ENCODE data around the gene OGDHL.

OGDHL gene

GRCh38 chr10:49736564-49737113 is 25.5 kb downstream of the OGDHL start:
- Histone ChIP-seq H3K27ac (ENCODE audit: low read length) (no peak overlapping the region), H3K9me3 (ENCODE audit: insufficient read depth, low read length) (no peaks in the 10 kb centered on the region), H3K4me1 (ENCODE audit: low read length) (no peaks in the 10 kb centered on the region), H3K4me2 (ENCODE audit: low read length) (no peak overlapping the region), H3K79me2 (ENCODE audit: low read length) (no peaks in the 10 kb centered on the region), H3K27me3 (ENCODE audit: low read depth, low read length) (no peaks in the 10 kb centered on the region), H4K20me1 (ENCODE audit: insufficient read depth, low read length) (no peaks in the 10 kb centered on the region), H3K36me3 (replicated peaks; ENCODE audit: low read depth, low read length) (no peaks in the 10 kb centered on the region), H2AFZ (ENCODE audit: low read depth, low read length) (no peak overlapping the region), H3K9ac (ENCODE audit: low read length) (no peak overlapping the region), H3K4me3 (ENCODE audit: low read length) (no peak overlapping the region)
- TF ChIP-seq CTCF (IDR thresholded peaks at IDR 0.05; ENCODE audit: low read depth, low read length) (no peak), EZH2phosphoT487 (IDR thresholded peaks at IDR 0.05; ENCODE audit: low read depth) (no peak)

GRCh38 chr10:49735848-49736563 is 26.1 kb downstream of the OGDHL start:
- H3K4me2 ChIP-seq (ENCODE audit: low read length): no peak overlapping the region
- H4K20me1 ChIP-seq (ENCODE audit: insufficient read depth, low read length): no peaks in the 10 kb centered on the region
- H3K9me3 ChIP-seq (ENCODE audit: insufficient read depth, low read length): no peaks in the 10 kb centered on the region
- H3K36me3 ChIP-seq (replicated peaks; ENCODE audit: low read depth, low read length): no peaks in the 10 kb centered on the region
- TF ChIP-seq CTCF (IDR thresholded peaks at IDR 0.05; ENCODE audit: low read depth, low read length): no peak
- no peaks in the 10 kb centered on the region for H3K79me2 ChIP-seq (ENCODE audit: low read length)
- no peaks in the 10 kb centered on the region for H3K4me1 ChIP-seq (ENCODE audit: low read length)
- H3K27me3 ChIP-seq (ENCODE audit: low read depth, low read length): no peaks in the 10 kb centered on the region
- H3K4me3 ChIP-seq (ENCODE audit: low read length): no peak overlapping the region
- H3K27ac ChIP-seq (ENCODE audit: low read length): no peak overlapping the region
- no peak overlapping the region for H3K9ac ChIP-seq (ENCODE audit: low read length)
- no peak overlapping the region for H2AFZ ChIP-seq (ENCODE audit: low read depth, low read length)

GRCh38 chr10:49735161-49735560 is 27.0 kb downstream of the OGDHL start:
- H3K36me3 ChIP-seq (replicated peaks; ENCODE audit: low read depth, low read length): no peaks in the 10 kb centered on the region
- TF ChIP-seq EZH2phosphoT487 (IDR thresholded peaks at IDR 0.05; ENCODE audit: low read depth) (no peak), CTCF (IDR thresholded peaks at IDR 0.05; ENCODE audit: low read depth, low read length) (no peak)
- no peak overlapping the region for H3K9ac ChIP-seq (ENCODE audit: low read length)
- H3K9me3 ChIP-seq (ENCODE audit: insufficient read depth, low read length): no peaks in the 10 kb centered on the region
- no peak overlapping the region for H3K27ac ChIP-seq (ENCODE audit: low read length)
- H4K20me1 ChIP-seq (ENCODE audit: insufficient read depth, low read length): no peaks in the 10 kb centered on the region
- H3K4me2 ChIP-seq (ENCODE audit: low read length): no peak overlapping the region
- H3K79me2 ChIP-seq (ENCODE audit: low read length): no peaks in the 10 kb centered on the region
- H2AFZ ChIP-seq (ENCODE audit: low read depth, low read length): no peak overlapping the region
- H3K4me1 ChIP-seq (ENCODE audit: low read length): no peaks in the 10 kb centered on the region
- H3K27me3 ChIP-seq (ENCODE audit: low read depth, low read length): no peaks in the 10 kb centered on the region
- H3K4me3 ChIP-seq (ENCODE audit: low read length): no peak overlapping the region

- Histone ChIP-seq H3K4me3 (ENCODE audit: low read length) (no peak overlapping the region), H3K36me3 (replicated peaks; ENCODE audit: low read depth, low read length) (no peaks in the 10 kb centered on the region), H3K27ac (ENCODE audit: low read length) (no peak overlapping the region), H3K79me2 (ENCODE audit: low read length) (no peaks in the 10 kb centered on the region), H3K4me2 (ENCODE audit: low read length) (no peak overlapping the region), H3K9me3 (ENCODE audit: insufficient read depth, low read length) (no peaks in the 10 kb centered on the region), H3K27me3 (ENCODE audit: low read depth, low read length) (no peaks in the 10 kb centered on the region), H3K4me1 (ENCODE audit: low read length) (no peaks in the 10 kb centered on the region), H2AFZ (ENCODE audit: low read depth, low read length) (no peak overlapping the region), H3K9ac (ENCODE audit: low read length) (no peak overlapping the region), H4K20me1 (ENCODE audit: insufficient read depth, low read length) (no peaks in the 10 kb centered on the region)
- TF ChIP-seq EZH2phosphoT487 (IDR thresholded peaks at IDR 0.05; ENCODE audit: low read depth) (no peak), CTCF (IDR thresholded peaks at IDR 0.05; ENCODE audit: low read depth, low read length) (no peak)
These were observed 27.4 kb downstream of the OGDHL start for GRCh38 chr10:49734676-49735075.

Data from OCI-LY3 (cell line).